DOHH2 (cell line): ENCODE results near the gene C1orf216.

Experiments used
- H3F3A ChIP-seq: fragments of 200-600 bp; sonication (generic), shearing (Covaris generic); 2 replicates; pipeline ENCODE4 v1.6.0; 2016; ENCODE audit warnings: antibody characterized with exemption, mild to moderate bottlenecking; ENCODE audit not compliant: control insufficient read depth, insufficient read depth
- H3K27ac ChIP-seq: fragments of 200-600 bp; sonication (generic); 2 replicates; pipeline ENCODE4 v1.5.1; 2014; ENCODE audit warnings: low read depth, mild to moderate bottlenecking, low read length, moderate library complexity
- H3K27me3 ChIP-seq: fragments of 200-600 bp; sonication (generic); 2 replicates; pipeline ENCODE4 v1.6.1; 2014; ENCODE audit warnings: mild to moderate bottlenecking, low read length, mixed read lengths; ENCODE audit not compliant: control insufficient read depth
- H3K36me3 ChIP-seq: fragments of 200-600 bp; sonication (generic); 2 replicates; pipeline ENCODE4 v1.6.1; 2014; ENCODE audit warnings: mild to moderate bottlenecking, low read length, moderate library complexity, mixed read lengths; ENCODE audit not compliant: control insufficient read depth
- H3K4me1 ChIP-seq: fragments of 200-600 bp; sonication (generic); 2 replicates; pipeline ENCODE4 v1.6.1; 2014; ENCODE audit warnings: mild to moderate bottlenecking, low read length, mixed read lengths; ENCODE audit not compliant: control insufficient read depth
- H3K4me2 ChIP-seq: fragments of 200-600 bp; sonication (generic); 2 replicates; pipeline ENCODE4 v1.6.0; 2014; ENCODE audit warnings: mild to moderate bottlenecking, low read length, moderate library complexity
- H3K4me3 ChIP-seq: fragments of 200-600 bp; sonication (generic); 2 replicates; pipeline ENCODE4 v1.5.1; 2014; ENCODE audit warnings: mild to moderate bottlenecking, low read length, mixed read lengths
- H3K79me2 ChIP-seq: fragments of 200-600 bp; sonication (generic); 2 replicates; pipeline ENCODE4 v1.6.1; 2014; ENCODE audit warnings: mild to moderate bottlenecking, low read length, mixed read lengths; ENCODE audit not compliant: control insufficient read depth
- H3K9me2 ChIP-seq: fragments of 200-600 bp; sonication (generic); replicated peaks from 2 replicates; pipeline ENCODE4 v1.6.1; 2014; ENCODE audit warnings: mild to moderate bottlenecking, low read length, mixed read lengths; ENCODE audit not compliant: control insufficient read depth
- H3K9me3 ChIP-seq: fragments of 200-600 bp; sonication (generic); 2 replicates; pipeline ENCODE4 v1.6.1; 2014; ENCODE audit warnings: antibody characterized with exemption, low read length, mixed read lengths; ENCODE audit not compliant: control insufficient read depth, insufficient read depth
- H4K20me1 ChIP-seq: fragments of 200-600 bp; sonication (generic); 2 replicates; pipeline ENCODE4 v1.6.0; 2014; ENCODE audit warnings: low read depth, mild to moderate bottlenecking, antibody characterized with exemption, low read length, moderate library complexity; ENCODE audit not compliant: control insufficient read depth, insufficient read depth
- CTCF ChIP-seq: fragments of 200-600 bp; sonication (generic); IDR thresholded peaks from one replicate; pipeline ENCODE4 v1.5.1; 2014; ENCODE audit warnings: antibody characterized with exemption, mild to moderate bottlenecking, low read depth, low read length; ENCODE audit not compliant: poor library complexity, severe bottlenecking
- EZH2phosphoT487 ChIP-seq: fragments of 200-600 bp; sonication (generic); IDR thresholded peaks from 2 replicates; pipeline ENCODE4 v1.6.1; 2017; ENCODE audit warnings: borderline replicate concordance, mild to moderate bottlenecking, antibody characterized with exemption, low read length, moderate library complexity, mixed read lengths

The C1orf216 gene

GRCh38 chr1:35727434-35728040 lies 8.9 kb upstream of the C1orf216 start:
- Histone ChIP-seq H3F3A (no peaks in the 10 kb centered on the region), H3K79me2 (no peaks in the 10 kb centered on the region), H3K27ac (no peak overlapping the region), H3K4me3 (no peak overlapping the region), H3K9me3 (no peaks in the 10 kb centered on the region), H3K4me2 (no peak overlapping the region), H3K9me2 (no peaks in the 10 kb centered on the region), H3K27me3 (no peaks in the 10 kb centered on the region), H4K20me1 (no peaks in the 10 kb centered on the region), H3K36me3 (peaks cover 39% of the 10 kb centered on the region), H3K4me1 (no peaks in the 10 kb centered on the region)
- TF ChIP-seq CTCF (no peak), EZH2phosphoT487 (no peak)

- H3K36me3 ChIP-seq: peaks cover 31% of the 10 kb centered on the region
- H3F3A ChIP-seq: no peaks in the 10 kb centered on the region
- no peaks in the 10 kb centered on the region for H3K4me1 ChIP-seq
- H3K9me2 ChIP-seq: no peaks in the 10 kb centered on the region
- H3K4me3 ChIP-seq: no peak overlapping the region
- TF ChIP-seq CTCF: peak; percentile 87
- no peak for TF ChIP-seq EZH2phosphoT487
- no peaks in the 10 kb centered on the region for H3K27me3 ChIP-seq
- no peaks in the 10 kb centered on the region for H4K20me1 ChIP-seq
- H3K9me3 ChIP-seq: no peaks in the 10 kb centered on the region
- no peak overlapping the region for H3K27ac ChIP-seq
- no peak overlapping the region for H3K4me2 ChIP-seq
- no peaks in the 10 kb centered on the region for H3K79me2 ChIP-seq
Measured at GRCh38 chr1:35726450-35727433, 8.1 kb upstream of the C1orf216 start.

GRCh38 chr1:35725596-35725995 lies 6.9 kb upstream of the C1orf216 start:
- peaks cover 26% of the 10 kb centered on the region for H3K36me3 ChIP-seq

More at GRCh38 chr1:35725596-35725995, 6.9 kb upstream of the C1orf216 start:
- H4K20me1 ChIP-seq: no peaks in the 10 kb centered on the region
- H3F3A ChIP-seq: no peaks in the 10 kb centered on the region
- no peaks in the 10 kb centered on the region for H3K9me2 ChIP-seq
- no peaks in the 10 kb centered on the region for H3K27me3 ChIP-seq
- no peak overlapping the region for H3K4me2 ChIP-seq
- no peak overlapping the region for H3K4me3 ChIP-seq
- H3K9me3 ChIP-seq: no peaks in the 10 kb centered on the region
- H3K4me1 ChIP-seq: no peaks in the 10 kb centered on the region
- H3K79me2 ChIP-seq: no peaks in the 10 kb centered on the region
- no peak for TF ChIP-seq EZH2phosphoT487
- TF ChIP-seq CTCF: no peak
- H3K27ac ChIP-seq: no peak overlapping the region
